Aorta (tissue), 5 donors: ENCODE data around the gene CFAP65. TPM values are rescaled to one million over a fixed set of nuclear protein-coding genes. Genes with fewer than 3 reads are reported as not detected.

Experiments used
- ATAC-seq: fragments of 200-7000 bp; cut with Tn5 transposase; one replicate; pipeline ENCODE4 v1.9.1; 2022; ENCODE audit warnings: moderate library complexity; ENCODE audit not compliant: low FRiP score
- DNase-seq, 2 donors: peaks; one replicate each; pipeline ENCODE4 v3.0.0-alpha.2; 2020
- H3K27ac ChIP-seq, 2 donors: one replicate each; pipeline ENCODE4 v1.5.1; 2013; ENCODE audit warnings: low read length in 2 of 2, mild to moderate bottlenecking in 2 of 2, moderate library complexity in 2 of 2, control low read depth in 1 of 2, inconsistent platforms in 1 of 2, low read depth in 1 of 2
- H3K27me3 ChIP-seq, 2 donors: one replicate each; pipeline ENCODE4 v1.6.1; 2013; ENCODE audit warnings: control low read depth in 1 of 2, low read length in 1 of 2, mild to moderate bottlenecking in 1 of 2, moderate library complexity in 1 of 2; ENCODE audit not compliant: insufficient read depth in 2 of 2, control insufficient read depth in 1 of 2
- H3K36me3 ChIP-seq, 2 donors: one replicate each; pipeline ENCODE4 v1.6.1; 2013; ENCODE audit warnings: control low read depth in 1 of 2, low read length in 1 of 2, mild to moderate bottlenecking in 1 of 2; ENCODE audit not compliant: insufficient read depth in 2 of 2, control insufficient read depth in 1 of 2
- H3K4me1 ChIP-seq, 2 donors: one replicate each; pipeline ENCODE4 v1.6.1; 2013; ENCODE audit warnings: low read length in 2 of 2, control low read depth in 1 of 2, mild to moderate bottlenecking in 1 of 2, moderate library complexity in 1 of 2; ENCODE audit not compliant: insufficient read depth in 2 of 2, control insufficient read depth in 1 of 2
- H3K4me3 ChIP-seq, 2 donors: one replicate each; pipeline ENCODE4 v1.5.1; 2013; ENCODE audit warnings: low read length in 2 of 2, control low read depth in 1 of 2, mild to moderate bottlenecking in 1 of 2
- H3K9me3 ChIP-seq: one replicate; pipeline ENCODE4 v1.6.1; 2013; ENCODE audit warnings: mild to moderate bottlenecking, low read length; ENCODE audit not compliant: control insufficient read depth
- WGBS, 2 donors: extraction: QIAGEN DNeasy Blood & Tissue Kit; methylation state at CpG; one replicate each; pipeline ENCODE4 v1.1.7; 2013; 5-methylcytosine and 5-hydroxymethylcytosine counted together
- intact Hi-C, 2 donors: fragments of 100-400 bp; cut with DNase I; formaldehyde crosslinking; loops; one replicate each; pipeline versions ENCODE4 v1.14.2 to v1.15.0; 2022
- polyA plus RNA-seq, 2 donors: library from polyadenylated mRNA; stranded (reverse); fragments of 200-250 nt; gene quantifications; one replicate each; pipeline ENCODE4 v1.2.3, GENCODE V29; 2013
- total RNA-seq, 2 donors: library from RNA; stranded (reverse); fragmentation: NEBNext Ultra II Directional; extraction: Animal tissue kit (Norgen Biotek cat#: 25700); gene quantifications; one replicate each; pipeline ENCODE4 v1.2.1, GENCODE V29; 2021
- donor health status: healthy with polysubstance abuse.
- donor health status: Bipolar disorder and iron deficiency.
- donor health status: DM: no; HTN: no; CAD: no.
- donor health status: DM: no; HTN: no; CAD: no.
- donor health status: DM: yes; HTN: yes; CAD: no.

CFAP65 gene
- total and polyA plus RNA-seq, 4 donors: 0.15 TPM; not detected in 3

DNA sequence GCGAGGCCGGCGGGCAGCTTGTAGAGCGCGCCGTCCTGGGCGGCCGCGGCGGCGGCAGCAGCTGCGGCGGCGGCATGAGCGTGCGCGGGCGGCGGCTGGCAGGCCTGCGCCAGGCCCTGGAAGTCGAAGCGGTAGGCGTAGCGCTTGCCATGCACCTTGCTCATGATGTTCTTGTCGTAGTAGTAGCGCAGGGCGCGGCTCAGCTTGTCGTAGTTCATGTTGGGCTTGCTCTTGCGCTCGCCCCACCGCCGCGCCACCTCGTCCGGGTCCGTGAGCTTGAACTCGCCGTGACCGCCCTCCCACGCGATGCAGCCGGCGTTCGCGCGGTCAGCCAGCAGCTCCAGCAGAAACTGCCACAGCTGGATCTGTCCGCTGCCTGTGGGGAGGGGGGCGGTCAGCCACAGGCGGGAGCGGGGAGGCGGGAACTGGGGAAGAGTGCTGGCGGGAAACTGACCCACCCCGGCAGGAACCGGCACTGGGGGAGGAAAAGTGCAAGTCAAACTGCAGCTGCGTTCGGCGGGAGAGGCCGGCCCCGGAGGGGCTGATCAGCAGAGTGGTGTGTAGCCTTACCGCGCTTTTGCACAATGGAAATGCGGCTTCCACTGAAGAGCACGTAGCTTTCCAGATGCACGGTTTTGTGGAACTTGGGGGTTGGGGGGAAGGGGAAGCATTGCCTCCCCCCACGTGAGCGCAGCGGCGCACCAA, 59.3 kb downstream of the CFAP65 start:
- H3K9me3 ChIP-seq: no peaks in the 10 kb centered on the region
- 1% methylated on average over 62 to 69 of the region's 69 CpGs for WGBS, 2 donors
- no peak for DNase-seq
- peaks cover 0 to 2% of the 10 kb centered on the region in 2 donors for H3K27me3 ChIP-seq
- no peaks in the 10 kb centered on the region for H3K36me3 ChIP-seq
- no peak for ATAC-seq
- intact Hi-C loops: no loop called here
- no peak overlapping the region for H3K27ac ChIP-seq
- peak overlapping the region in 1 of 2 donors; percentile 34 for H3K4me3 ChIP-seq
- H3K4me1 ChIP-seq: no peaks in the 10 kb centered on the region

DNA sequence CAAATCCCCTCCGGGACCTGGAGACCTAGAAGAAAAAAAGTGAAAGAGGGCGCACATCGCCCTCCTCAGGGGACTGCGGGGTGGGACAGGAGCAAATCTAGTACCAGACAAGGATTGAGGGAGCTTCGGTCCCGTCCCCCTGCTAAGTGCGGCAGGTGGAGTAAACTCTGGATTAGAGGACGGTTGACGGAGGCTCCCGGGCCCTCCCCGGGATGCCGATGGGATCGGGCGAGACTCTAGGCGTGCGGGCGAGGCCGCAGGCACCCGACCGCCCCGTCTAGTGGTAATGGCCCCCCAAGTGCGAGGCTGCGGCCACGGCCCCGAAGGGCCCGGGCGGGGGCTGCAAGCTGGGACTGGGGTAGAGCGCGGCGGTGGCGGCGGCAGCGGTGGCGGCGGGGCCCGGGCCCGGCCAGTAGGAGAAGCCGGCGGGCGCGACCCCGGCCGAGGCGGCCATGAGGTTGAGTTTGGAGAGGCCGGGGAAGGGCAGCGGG, 59.9 kb downstream of the CFAP65 start:
- H3K27me3 ChIP-seq: peaks cover 0 to 2% of the 10 kb centered on the region in 2 donors
- no peak overlapping the region for H3K27ac ChIP-seq
- H3K9me3 ChIP-seq: no peaks in the 10 kb centered on the region
- H3K4me1 ChIP-seq: no peaks in the 10 kb centered on the region
- H3K4me3 ChIP-seq: no peak overlapping the region
- intact Hi-C loops: no loop called here
- no peak for DNase-seq
- ATAC-seq: no peak
- H3K36me3 ChIP-seq: no peaks in the 10 kb centered on the region
- WGBS, 2 donors: 2% methylated on average over 37 to 46 of the region's 46 CpGs

GRCh38 chr2:218980735-218981389, 60.5 kb downstream of the CFAP65 start:
- H3K9me3 ChIP-seq: no peaks in the 10 kb centered on the region
- H3K4me3 ChIP-seq: no peak overlapping the region
- no peaks in the 10 kb centered on the region for H3K4me1 ChIP-seq
- DNase-seq: no peak
- no peak for ATAC-seq
- no peaks in the 10 kb centered on the region for H3K36me3 ChIP-seq
- H3K27me3 ChIP-seq: peaks cover 0 to 2% of the 10 kb centered on the region in 2 donors
- 4% methylated on average over 25 to 26 of the region's 26 CpGs for WGBS, 2 donors
- intact Hi-C loops: no loop called here
- no peak overlapping the region for H3K27ac ChIP-seq

DNA sequence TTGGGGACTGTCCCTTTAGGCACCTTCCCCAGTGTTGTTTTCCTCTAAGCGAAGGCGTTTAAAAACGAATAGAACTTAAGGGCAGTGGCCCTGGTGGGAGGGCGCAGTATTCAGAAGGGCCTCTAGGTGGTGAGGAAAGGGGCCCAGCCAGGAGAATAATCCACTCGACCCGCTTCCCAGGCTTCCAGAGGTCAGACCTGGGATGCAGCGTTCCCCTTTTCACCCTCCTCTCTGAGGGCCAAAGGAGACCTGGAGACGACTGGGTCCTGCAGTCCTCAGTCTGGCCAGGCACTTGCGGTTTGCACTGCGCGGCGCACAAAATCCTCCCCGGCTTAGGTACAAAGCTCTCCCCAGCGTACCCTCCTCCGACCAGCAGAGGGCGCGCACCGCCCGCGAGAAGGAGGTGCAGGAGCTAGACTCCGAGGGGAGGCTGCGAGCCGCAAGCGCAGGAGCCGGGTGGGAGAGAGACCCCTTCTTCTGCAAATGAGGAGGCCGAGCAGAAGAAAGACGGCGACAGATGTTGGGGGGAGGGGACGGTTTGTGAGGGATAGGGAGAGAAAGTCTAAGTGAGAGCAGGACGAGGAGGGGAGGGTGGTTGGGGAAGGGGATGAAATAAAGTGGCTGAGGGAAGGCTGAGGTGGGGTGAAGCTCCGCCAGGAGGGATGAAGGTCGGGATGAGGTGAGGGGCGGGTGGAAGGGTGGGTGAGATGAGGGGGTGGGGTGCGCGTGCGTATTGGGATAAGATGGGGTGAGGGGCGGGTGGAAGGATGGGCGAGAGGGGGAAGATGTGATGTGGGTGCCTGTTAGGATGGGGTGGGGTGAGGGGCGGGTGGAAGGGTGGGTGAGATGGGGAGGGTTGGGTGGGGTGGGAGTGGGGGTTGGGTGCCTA, 61.2 kb downstream of the CFAP65 start:
- intact Hi-C loops: no loop called here
- 1% methylated on average over 36 to 39 of the region's 39 CpGs for WGBS, 2 donors
- DNase-seq (peak; percentile 87 to 95), ATAC-seq (peak; percentile 72)
- Histone ChIP-seq H3K27ac (no peak overlapping the region), H3K4me3 (no peak overlapping the region), H3K27me3 (peaks cover 0 to 2% of the 10 kb centered on the region in 2 donors), H3K36me3 (no peaks in the 10 kb centered on the region), H3K4me1 (no peaks in the 10 kb centered on the region), H3K9me3 (no peaks in the 10 kb centered on the region)

GRCh38 chr2:218975060-218975777, 66.1 kb downstream of the CFAP65 start:
- Histone ChIP-seq H3K4me1 (no peaks in the 10 kb centered on the region), H3K4me3 (no peak overlapping the region), H3K9me3 (peaks cover 2% of the 10 kb centered on the region), H3K36me3 (no peaks in the 10 kb centered on the region), H3K27me3 (peaks cover 0 to 2% of the 10 kb centered on the region in 2 donors), H3K27ac (no peak overlapping the region)
- intact Hi-C loops: no loop called here
- ATAC-seq: no peak
- DNase-seq: peak in 1 of 2 donors; percentile 6
- WGBS, 2 donors: 65 to 70% methylated on average over 4 of the region's 4 CpGs

DNA sequence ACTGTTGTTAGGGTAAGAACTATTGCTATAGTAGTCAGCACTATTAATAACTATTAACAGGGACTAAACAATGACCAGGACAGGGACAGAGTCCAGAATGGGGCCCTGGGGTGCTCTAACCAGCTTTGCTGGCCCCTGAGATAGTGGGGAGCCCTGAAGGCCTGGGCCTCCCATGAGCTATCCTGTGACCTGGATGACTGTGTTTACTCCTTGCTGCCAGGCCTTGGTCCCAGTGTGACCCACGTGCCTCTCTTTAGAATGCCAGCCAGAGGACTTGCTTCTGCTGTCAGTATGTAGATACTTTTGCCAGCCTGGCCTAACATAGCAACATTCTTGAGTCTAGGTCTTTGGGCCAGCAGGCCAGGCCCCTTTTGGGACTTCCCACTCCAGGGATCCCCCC, 70.4 kb downstream of the CFAP65 start:
- ATAC-seq: no peak
- Histone ChIP-seq H3K36me3 (no peaks in the 10 kb centered on the region), H3K4me3 (no peak overlapping the region), H3K27me3 (no peaks in the 10 kb centered on the region), H3K9me3 (peaks cover 2% of the 10 kb centered on the region), H3K27ac (no peak overlapping the region), H3K4me1 (no peaks in the 10 kb centered on the region)
- intact Hi-C loops: no loop called here
- peak in 1 of 2 donors; percentile 40 for DNase-seq
- 17 to 26% methylated on average over 1 of the region's 1 CpG for WGBS, 2 donors

DNA sequence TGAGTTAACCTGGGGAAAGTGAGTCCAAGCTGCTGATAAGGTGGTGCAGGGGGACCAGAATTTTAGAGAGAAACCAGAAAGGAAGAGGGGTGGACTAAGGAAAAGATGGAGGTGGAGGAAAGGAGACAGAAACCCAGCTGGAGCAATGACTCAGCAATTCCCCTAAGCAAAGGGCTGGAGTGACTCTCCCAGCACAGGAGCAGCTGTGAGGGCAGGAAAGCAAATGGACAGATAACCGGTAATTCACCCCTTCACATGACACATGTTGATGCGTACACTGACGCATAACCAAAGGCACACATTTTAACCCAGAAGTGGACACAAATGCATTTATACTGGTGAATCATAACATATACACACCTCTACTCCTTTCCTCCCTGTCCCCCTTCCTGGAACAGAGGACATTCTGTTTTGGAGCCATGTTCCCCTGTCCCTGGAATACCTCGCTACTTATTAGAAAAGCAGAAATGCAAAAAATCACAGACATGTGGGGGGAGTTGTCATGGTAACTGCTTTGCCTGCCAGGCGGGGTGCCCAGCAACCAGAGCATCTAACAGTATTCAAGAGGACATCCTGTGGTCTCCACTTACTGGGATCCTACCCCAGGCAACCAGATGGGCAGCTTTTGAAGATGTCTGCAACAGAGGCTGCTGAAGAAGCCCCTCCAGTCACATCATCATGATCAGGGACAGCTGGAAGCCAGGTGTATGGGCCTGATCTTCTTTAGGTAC, 77.1 kb downstream of the CFAP65 start:
- intact Hi-C loops: no loop called here
- no peaks in the 10 kb centered on the region for H3K4me1 ChIP-seq

More for the DNA sequence above, 77.1 kb downstream of the CFAP65 start:
- no peak for ATAC-seq
- Histone ChIP-seq H3K4me3 (no peak overlapping the region), H3K27me3 (peaks cover 0 to 4% of the 10 kb centered on the region in 2 donors), H3K9me3 (no peaks in the 10 kb centered on the region), H3K36me3 (no peaks in the 10 kb centered on the region), H3K27ac (no peak overlapping the region)
- peak in 1 of 2 donors; percentile 31 for DNase-seq
- WGBS, 2 donors: 45% methylated on average over 5 of the region's 5 CpGs
